ENCODE data around the gene POLD2. TPM values are rescaled to one million over a fixed set of nuclear protein-coding genes. Genes with fewer than 3 reads are reported as not detected.

Gene POLD2
- total RNA-seq, 4 donors from 2014 or later: 33.9 to 87.9 (median 71.0) TPM

- Histone ChIP-seq H3K9me3 (no peaks in the 10 kb centered on the region), H3K27me3 (no peaks in the 10 kb centered on the region), H3K4me3 (no peak overlapping the region), H3K36me3 (peaks cover 0 to 12% (median 0%) of the 10 kb centered on the region in 3 donors), H3K4me1 (peaks cover 0 to 36% (median 18%) of the 10 kb centered on the region in 4 donors), H3K27ac (no peak overlapping the region)
- WGBS, 2 donors: 78 to 88% methylated on average over 7 of the region's 7 CpGs
- DNase-seq (ENCODE audit: low spot score in 2 of 2): no peak
- TF ChIP-seq POLR2A (IDR thresholded peaks at IDR 0.05): no peak
- TF ChIP-seq EP300 (IDR thresholded peaks at IDR 0.05): no peak
- TF ChIP-seq CTCF (IDR thresholded peaks at IDR 0.05): no peak
Measured at GRCh38 chr7:44066494-44067063, 56.8 kb downstream of the POLD2 start.

- no peak for DNase-seq (ENCODE audit: low spot score in 2 of 2)
- Histone ChIP-seq H3K4me3 (no peak overlapping the region), H3K36me3 (peaks cover 0 to 17% (median under 1%) of the 10 kb centered on the region in 3 donors), H3K27me3 (no peaks in the 10 kb centered on the region), H3K9me3 (no peaks in the 10 kb centered on the region), H3K4me1 (peaks cover 0 to 36% (median 17%) of the 10 kb centered on the region in 4 donors), H3K27ac (no peak overlapping the region)
- no peak for TF ChIP-seq EP300 (IDR thresholded peaks at IDR 0.05)
- TF ChIP-seq POLR2A (IDR thresholded peaks at IDR 0.05): no peak
- no peak for TF ChIP-seq CTCF (IDR thresholded peaks at IDR 0.05)
- WGBS, 2 donors: 42 to 51% methylated on average over 6 of the region's 6 CpGs
Measured at GRCh38 chr7:44066111-44066460, 57.3 kb downstream of the POLD2 start.

- Histone ChIP-seq H3K4me3 (no peak within 1 kb of the TSS), H3K9me3 (no peaks in the 10 kb centered on the region), H3K27me3 (no peaks in the 10 kb centered on the region), H3K36me3 (peaks cover 0 to 22% (median 6%) of the 10 kb centered on the region in 3 donors), H3K27ac (no peak within 1 kb of the TSS), H3K4me1 (peaks cover 0 to 36% (median 17%) of the 10 kb centered on the region in 4 donors)
- WGBS, 2 donors: 23 to 26% methylated on average over 12 to 14 of the region's 14 CpGs
- TF ChIP-seq EP300 (IDR thresholded peaks at IDR 0.05): no peak
- TF ChIP-seq CTCF (IDR thresholded peaks at IDR 0.05): no peak
- TF ChIP-seq POLR2A (IDR thresholded peaks at IDR 0.05): no peak
- no peak for DNase-seq (ENCODE audit: low spot score in 2 of 2)
Measured at GRCh38 chr7:44065431-44066110, 57.8 kb downstream of the POLD2 start, which contains the start of gene PGAM2. TSS of gene PGAM2 (minus strand) at chr7:44065567. CDS start at chr7:44065529, 38 bp downstream.

- Histone ChIP-seq H3K27ac (no peak overlapping the region), H3K4me3 (no peak overlapping the region), H3K36me3 (peaks cover 0 to 28% (median 11%) of the 10 kb centered on the region in 3 donors), H3K9me3 (no peaks in the 10 kb centered on the region), H3K27me3 (no peaks in the 10 kb centered on the region), H3K4me1 (peaks cover 0 to 36% (median 17%) of the 10 kb centered on the region in 4 donors)
- 14 to 22% methylated on average over 8 to 17 of the region's 33 CpGs for WGBS, 2 donors
- DNase-seq (ENCODE audit: low spot score in 2 of 2): no peak
- TF ChIP-seq POLR2A (IDR thresholded peaks at IDR 0.05): no peak
- no peak for TF ChIP-seq CTCF (IDR thresholded peaks at IDR 0.05)
- no peak for TF ChIP-seq EP300 (IDR thresholded peaks at IDR 0.05)
Measured at GRCh38 chr7:44064791-44065430, 58.4 kb downstream of the POLD2 start.

Small RNA genes within 50 kb of the gene (small RNA-seq; reads per million reads assigned to genes)
- not detected for gene RNA5SP230

Other genes starting within 250 kb of the POLD2 start
- gene URGCP, start 217.0 kb downstream of the POLD2 start, total RNA-seq: 10 to 100 TPM; 25.7 to 32.0 (median 28.8) TPM
- gene UBE2D4, start 197.1 kb downstream of the POLD2 start, total RNA-seq: 10 to 100 TPM; 12.9 to 18.2 (median 15.1) TPM
- not detected for gene SPDYE1, start 125.7 kb downstream of the POLD2 start, total RNA-seq
- 100 to 1,000 TPM; 113 to 139 (median 126) TPM for gene DBNL, start 78.8 kb downstream of the POLD2 start, total RNA-seq
- under 1 TPM in 1 of 4 donors, not detected in 3; 0.98 TPM for gene PGAM2, start 58.0 kb downstream of the POLD2 start, total RNA-seq
- 100 to 1,000 TPM in 1 of 4 donors, 10 to 100 TPM in 3; 31.0 to 104 (median 89.5) TPM for gene POLM, start 41.0 kb downstream of the POLD2 start, total RNA-seq
- gene AEBP1, start 19.2 kb downstream of the POLD2 start, total RNA-seq: 100 to 1,000 TPM; 142 to 440 (median 264) TPM
- gene MYL7, start 17.8 kb upstream of the POLD2 start, total RNA-seq: not detected
- gene GCK, start 65.9 kb upstream of the POLD2 start, total RNA-seq: 1 to 10 TPM in 3 of 4 donors, not detected in 1; 2.3 to 3.0 (median 2.4) TPM
- 10 to 100 TPM; 36.2 to 54.6 (median 43.6) TPM for gene YKT6, start 77.4 kb upstream of the POLD2 start, total RNA-seq
- 10 to 100 TPM in 2 of 4 donors, 1 to 10 TPM in 2; 9.0 to 14.7 (median 10.9) TPM for gene CAMK2B, start 202.0 kb upstream of the POLD2 start, total RNA-seq